Mucosa of rectum (tissue), 2 donors: ENCODE data around the gene NNT.

Source experiments
- H3K27ac ChIP-seq, 2 donors: one replicate each; pipeline ENCODE4 v1.7.0; 2013; ENCODE audit warnings: inconsistent platforms in 2 of 2, low read depth in 2 of 2, low read length in 2 of 2
- H3K27me3 ChIP-seq, 2 donors: one replicate each; pipeline ENCODE4 v1.7.0; 2013; ENCODE audit warnings: low read length in 2 of 2; ENCODE audit not compliant: control insufficient read depth in 2 of 2, insufficient read depth in 2 of 2
- H3K36me3 ChIP-seq, 2 donors: one replicate each; pipeline ENCODE4 v1.7.0; 2013; ENCODE audit warnings: low read length in 2 of 2; ENCODE audit not compliant: control insufficient read depth in 2 of 2, insufficient read depth in 2 of 2
- H3K4me1 ChIP-seq, 2 donors: one replicate each; pipeline ENCODE4 v1.7.0; 2013; ENCODE audit warnings: low read length in 2 of 2, mild to moderate bottlenecking in 1 of 2; ENCODE audit not compliant: control insufficient read depth in 2 of 2, insufficient read depth in 2 of 2
- H3K4me3 ChIP-seq, 2 donors: one replicate each; pipeline ENCODE4 v1.7.0; 2013; ENCODE audit warnings: low read length in 2 of 2
- H3K9ac ChIP-seq, 2 donors: one replicate each; pipeline ENCODE4 v1.7.0; 2013; ENCODE audit warnings: low read length in 2 of 2, low read depth in 1 of 2, mild to moderate bottlenecking in 1 of 2
- H3K9me3 ChIP-seq, 2 donors: one replicate each; pipeline ENCODE4 v1.7.0; 2013; ENCODE audit warnings: low read length in 2 of 2; ENCODE audit not compliant: control insufficient read depth in 2 of 2
- donor health status: healthy.
- donor health status: Normal muscosa, but diverticular disease.

The NNT gene

DNA sequence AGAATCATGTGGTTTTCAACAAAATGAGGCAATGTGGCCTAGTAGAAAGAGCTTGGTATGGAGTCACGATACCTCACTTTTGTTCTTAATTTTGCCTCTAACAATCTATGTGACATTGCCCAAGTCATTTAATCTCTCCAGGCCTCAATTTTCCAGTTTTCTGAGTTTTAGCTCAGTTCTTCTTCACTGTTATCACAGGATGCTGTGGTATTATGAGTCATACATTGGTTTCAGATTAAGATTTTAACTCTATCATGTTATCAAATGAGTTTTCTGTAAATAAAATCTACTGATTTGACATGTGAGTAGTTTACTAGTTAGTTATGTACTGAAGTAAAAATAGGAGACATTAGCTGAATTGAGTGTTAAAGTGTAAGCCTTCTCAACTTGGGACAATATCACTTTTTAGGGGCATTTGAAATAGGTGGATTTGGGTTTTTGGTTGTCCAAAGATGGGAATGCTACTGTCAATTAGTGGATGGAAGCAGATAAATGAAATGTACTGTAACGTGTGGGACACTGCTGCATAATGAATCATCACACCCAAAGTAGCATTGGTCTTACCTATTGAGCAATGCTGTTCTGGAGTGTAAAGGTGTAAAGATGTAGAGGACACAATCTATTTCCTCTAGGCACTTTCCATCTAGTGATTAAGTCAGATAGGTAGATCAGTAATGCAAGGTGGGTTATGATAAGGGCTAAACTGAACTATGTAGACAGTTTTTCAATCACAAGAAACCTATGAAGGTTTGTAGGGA, 73.3 kb downstream of the NNT start:
- no peak overlapping the region for H3K27ac ChIP-seq

DNA sequence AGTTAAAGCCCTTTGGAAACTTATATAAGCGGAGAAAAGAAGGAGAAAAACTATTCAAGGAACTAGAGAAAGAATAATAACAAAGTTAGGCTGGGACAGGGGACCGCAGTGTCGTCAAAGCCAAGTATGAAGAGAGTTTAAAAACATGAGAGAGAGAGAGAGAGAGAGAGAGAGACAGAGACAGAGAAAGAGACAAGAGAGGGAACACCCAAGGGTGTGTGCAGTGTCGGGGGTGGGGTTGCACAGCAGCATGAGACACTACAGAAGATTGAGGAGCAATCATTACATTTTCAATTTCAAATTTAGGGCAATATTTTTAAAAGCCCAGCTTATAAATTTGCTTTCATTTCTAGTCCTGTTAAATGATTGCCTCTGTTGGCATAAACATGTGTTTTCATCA, 74.3 kb downstream of the NNT start:
- Histone ChIP-seq H3K4me3 (no peak overlapping the region), H3K36me3 (peaks cover 9 to 10% of the 10 kb centered on the region in 2 donors), H3K4me1 (no peaks in the 10 kb centered on the region), H3K9ac (no peak overlapping the region), H3K27ac (no peak overlapping the region), H3K27me3 (no peaks in the 10 kb centered on the region), H3K9me3 (no peaks in the 10 kb centered on the region)

More for the DNA sequence above, 73.3 kb downstream of the NNT start:
- H3K9me3 ChIP-seq, result no peaks in the 10 kb centered on the region
- H3K36me3 ChIP-seq, result peaks cover 6 to 10% of the 10 kb centered on the region in 2 donors
- no peak overlapping the region for H3K4me3 ChIP-seq
- no peak overlapping the region for H3K9ac ChIP-seq
- no peaks in the 10 kb centered on the region for H3K4me1 ChIP-seq
- no peaks in the 10 kb centered on the region for H3K27me3 ChIP-seq

DNA sequence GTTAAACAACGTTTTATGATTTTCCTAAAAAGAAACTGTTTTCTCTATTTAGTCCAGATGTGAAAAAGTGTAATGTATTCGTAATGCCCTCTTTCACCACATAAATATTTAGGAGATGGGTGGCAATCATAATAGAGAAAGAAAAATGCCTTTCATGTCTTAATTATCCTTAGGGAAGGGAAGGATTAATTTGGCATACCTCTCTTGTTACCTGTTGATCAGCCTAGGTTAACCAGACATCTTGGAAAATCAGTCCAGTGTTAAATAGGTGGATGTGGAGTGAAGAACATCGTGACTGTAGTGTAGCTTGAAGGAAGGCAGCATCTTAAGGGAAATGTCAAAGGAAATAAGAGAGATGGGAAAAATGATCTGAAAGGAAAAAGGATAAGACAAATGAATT, 76.2 kb downstream of the NNT start:
- Histone ChIP-seq H3K27me3 (no peaks in the 10 kb centered on the region), H3K27ac (no peak overlapping the region), H3K36me3 (peaks cover 9 to 11% of the 10 kb centered on the region in 2 donors), H3K4me1 (no peaks in the 10 kb centered on the region), H3K4me3 (no peak overlapping the region), H3K9me3 (no peaks in the 10 kb centered on the region), H3K9ac (no peak overlapping the region)

DNA sequence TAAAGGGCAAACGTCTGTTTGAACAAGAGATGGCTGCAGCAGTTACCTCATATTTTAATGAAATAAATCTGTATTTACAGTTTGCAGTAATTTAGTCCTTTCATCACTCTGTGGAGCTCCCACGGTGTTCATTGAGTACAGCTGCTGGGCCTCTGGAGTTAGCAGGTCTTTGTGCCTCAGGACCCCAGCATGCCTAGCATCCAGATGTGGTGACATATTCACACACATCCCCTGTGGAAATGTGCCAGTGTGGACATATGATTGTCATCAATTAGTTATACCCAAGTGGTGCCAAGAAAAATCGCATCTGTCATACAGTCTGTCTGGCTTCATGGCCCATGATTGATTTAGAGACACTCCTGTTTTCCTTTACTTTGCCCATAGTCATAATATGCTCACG, 77.3 kb downstream of the NNT start:
- Histone ChIP-seq H3K27ac (no peak overlapping the region), H3K36me3 (peaks cover 9 to 10% of the 10 kb centered on the region in 2 donors), H3K4me1 (no peaks in the 10 kb centered on the region), H3K9ac (no peak overlapping the region), H3K9me3 (no peaks in the 10 kb centered on the region), H3K27me3 (no peaks in the 10 kb centered on the region), H3K4me3 (no peak overlapping the region)

DNA sequence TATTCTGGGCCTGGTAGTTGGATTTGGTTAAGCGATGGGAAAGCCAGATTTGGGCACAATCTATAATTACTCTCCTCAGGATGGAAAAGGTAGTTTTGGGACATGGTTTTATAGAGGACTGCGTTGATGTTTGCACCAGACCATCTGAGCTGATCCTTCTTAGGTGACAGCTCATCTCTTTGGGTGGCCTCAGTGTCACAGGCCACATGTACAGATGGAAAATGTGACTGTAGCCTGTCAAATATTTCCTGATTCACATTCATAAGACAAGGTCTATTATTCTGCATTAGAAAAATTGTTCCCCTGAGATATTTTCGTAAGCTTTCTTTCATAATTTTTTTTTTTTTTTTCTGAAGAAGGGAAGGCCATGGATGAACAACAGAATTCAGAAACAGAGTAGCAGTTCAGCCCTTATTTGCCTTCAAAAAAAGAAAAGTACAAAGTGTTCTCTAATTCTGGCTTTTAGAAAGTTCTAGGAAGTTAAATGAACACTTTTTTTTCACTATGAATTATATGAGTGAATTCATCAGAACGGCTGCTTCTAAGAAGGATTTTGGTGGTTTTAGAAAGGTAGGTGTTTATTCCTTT, 81.0 kb downstream of the NNT start:
- Histone ChIP-seq H3K27ac (peak overlapping the region in 1 of 2 donors; percentile 3), H3K9me3 (no peaks in the 10 kb centered on the region), H3K4me1 (no peaks in the 10 kb centered on the region), H3K9ac (no peak overlapping the region), H3K36me3 (peaks cover 4 to 9% of the 10 kb centered on the region in 2 donors), H3K4me3 (no peak overlapping the region), H3K27me3 (no peaks in the 10 kb centered on the region)

DNA sequence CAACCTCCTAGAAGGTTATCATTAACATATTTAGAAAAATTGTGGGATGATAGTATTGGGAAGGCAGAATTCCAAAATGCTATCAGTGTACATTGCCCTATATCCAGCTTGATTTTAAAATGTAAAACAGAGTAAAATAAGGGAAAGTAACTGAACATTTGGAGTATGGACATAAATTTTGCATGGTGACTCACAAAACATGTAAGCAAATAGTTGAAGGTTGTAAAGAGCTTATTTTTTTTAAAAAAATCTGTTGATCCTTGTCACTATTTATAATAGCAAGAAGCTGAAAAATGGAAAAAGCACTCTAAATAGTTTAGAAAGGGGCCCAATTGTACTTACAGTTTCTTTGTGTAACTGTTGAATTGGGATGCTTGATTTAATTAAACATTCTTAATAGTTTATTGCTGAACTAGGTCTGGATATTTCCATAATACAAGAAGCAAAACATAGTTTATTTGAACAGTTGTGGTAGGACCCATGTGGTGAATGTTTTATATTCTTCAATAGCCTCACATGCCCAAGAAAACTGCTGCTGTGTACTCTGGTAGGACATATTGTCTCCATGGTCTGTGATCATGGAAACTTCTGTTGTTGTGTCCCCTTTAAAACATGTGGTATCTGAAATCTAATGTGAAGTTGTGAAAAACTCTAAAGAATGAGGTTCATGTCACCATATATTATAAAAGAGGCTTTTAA, 82.4 kb downstream of the NNT start:
- Histone ChIP-seq H3K36me3 (peaks cover 4 to 6% of the 10 kb centered on the region in 2 donors), H3K9ac (no peak overlapping the region), H3K27me3 (no peaks in the 10 kb centered on the region), H3K4me1 (no peaks in the 10 kb centered on the region), H3K4me3 (no peak overlapping the region), H3K9me3 (no peaks in the 10 kb centered on the region), H3K27ac (no peak overlapping the region)

DNA sequence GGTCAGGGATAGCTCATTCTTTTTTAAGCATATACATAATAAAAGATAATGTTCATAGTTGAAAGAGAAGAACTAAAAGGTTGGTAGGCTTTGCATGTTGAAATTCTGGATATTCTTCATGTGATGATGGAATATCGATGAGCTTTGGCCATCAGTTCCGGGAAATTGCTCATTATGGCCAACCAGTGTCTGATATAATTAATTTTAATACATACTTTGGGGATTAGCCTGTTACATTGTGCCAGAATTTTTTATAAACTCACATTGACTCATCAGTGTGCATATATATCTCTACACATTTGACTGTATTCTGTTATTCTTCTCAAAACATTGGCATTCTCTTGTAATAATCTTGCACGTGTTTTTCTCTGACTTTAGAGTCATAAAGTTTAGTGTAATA, 84.3 kb downstream of the NNT start:
- H3K4me1 ChIP-seq, result no peaks in the 10 kb centered on the region
- H3K36me3 ChIP-seq, result peaks cover 0 to 4% of the 10 kb centered on the region in 2 donors
- H3K9me3 ChIP-seq, result no peaks in the 10 kb centered on the region
- no peaks in the 10 kb centered on the region for H3K27me3 ChIP-seq
- no peak overlapping the region for H3K4me3 ChIP-seq
- no peak overlapping the region for H3K27ac ChIP-seq
- H3K9ac ChIP-seq, result no peak overlapping the region

DNA sequence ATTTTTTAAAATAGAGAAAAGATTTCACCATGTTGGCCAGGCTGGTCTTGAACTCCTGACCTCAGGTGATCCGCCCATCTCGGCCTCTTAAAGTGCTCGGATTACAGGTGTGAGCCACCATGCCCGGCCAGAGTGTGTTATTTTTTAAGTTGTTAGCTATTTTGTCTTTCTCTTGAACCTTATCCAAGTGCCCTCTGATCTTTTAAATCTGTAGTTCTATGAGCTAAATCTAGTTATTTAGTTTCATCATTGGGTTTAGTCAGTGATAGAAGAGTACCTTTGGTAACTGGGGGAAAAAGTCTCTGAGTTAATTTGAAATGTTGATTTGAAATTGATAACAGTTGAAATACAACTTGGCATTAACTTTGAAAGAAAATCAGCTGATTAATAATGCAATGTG, 88.3 kb downstream of the NNT start:
- Histone ChIP-seq H3K9me3 (no peaks in the 10 kb centered on the region), H3K9ac (no peak overlapping the region), H3K27me3 (no peaks in the 10 kb centered on the region), H3K36me3 (peaks cover 4 to 5% of the 10 kb centered on the region in 2 donors), H3K4me3 (no peak overlapping the region), H3K4me1 (no peaks in the 10 kb centered on the region), H3K27ac (no peak overlapping the region)

DNA sequence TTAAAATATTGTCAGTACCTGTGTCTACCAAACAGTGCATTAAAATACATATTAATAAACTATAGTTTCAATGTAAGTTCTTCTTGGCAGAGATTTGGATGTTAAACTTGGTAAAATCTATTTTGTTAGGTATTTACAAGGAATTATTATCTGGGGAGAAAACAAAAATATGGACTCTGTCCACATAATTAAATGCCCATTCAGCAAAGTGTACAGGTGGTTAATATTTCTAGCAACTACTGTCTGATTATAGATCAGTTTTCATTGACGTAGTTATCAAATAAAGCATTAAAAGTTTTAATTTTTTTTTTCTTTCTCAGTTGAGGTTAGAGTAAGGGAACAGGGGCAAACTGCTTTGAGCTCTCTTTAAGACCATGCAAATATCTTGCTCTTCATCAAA, 88.9 kb downstream of the NNT start:
- H3K4me1 ChIP-seq, result no peaks in the 10 kb centered on the region
- peaks cover 4 to 5% of the 10 kb centered on the region in 2 donors for H3K36me3 ChIP-seq
- H3K27me3 ChIP-seq, result no peaks in the 10 kb centered on the region
- no peak overlapping the region for H3K9ac ChIP-seq
- no peak overlapping the region for H3K4me3 ChIP-seq
- no peak overlapping the region for H3K27ac ChIP-seq
- no peaks in the 10 kb centered on the region for H3K9me3 ChIP-seq

DNA sequence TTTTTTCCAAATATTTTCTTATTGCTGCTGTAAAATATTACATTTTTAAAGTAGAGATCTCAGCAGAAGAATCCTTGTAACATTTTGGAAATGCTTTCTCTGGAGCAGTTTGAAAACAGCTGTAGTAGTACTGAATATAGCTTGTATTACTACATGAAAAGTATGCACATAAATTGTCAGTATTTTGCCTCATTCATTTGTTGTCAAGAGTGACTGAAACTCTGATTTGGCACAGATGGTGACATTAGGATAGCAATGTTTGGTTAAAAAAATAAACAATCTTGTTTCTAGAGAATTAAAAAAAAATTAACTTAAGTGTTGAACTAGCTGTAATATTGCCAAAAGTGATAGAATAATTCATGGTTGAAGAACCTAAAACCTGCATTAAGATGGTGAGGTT, 90.4 kb downstream of the NNT start:
- Histone ChIP-seq H3K27ac (no peak overlapping the region), H3K27me3 (no peaks in the 10 kb centered on the region), H3K36me3 (peaks cover 4 to 5% of the 10 kb centered on the region in 2 donors), H3K4me3 (no peak overlapping the region), H3K4me1 (no peaks in the 10 kb centered on the region), H3K9me3 (no peaks in the 10 kb centered on the region), H3K9ac (no peak overlapping the region)
